Measurements from ENCODE around the gene EIF4E2. TPM values are rescaled to one million over a fixed set of nuclear protein-coding genes. Genes with fewer than 3 reads are reported as not detected.
A peak's percentile ranks its signal among the peaks of the same experiment; 100 is the strongest.

Gene EIF4E2
- total and polyA plus RNA-seq, 2 donors (not counting 3 experiments of a cell fraction or from before 2014, with no cell fraction given) = 50.0 to 96.5 TPM

- TF ChIP-seq GATA2 (IDR thresholded peaks at IDR 0.05; ENCODE audit: insufficient read depth, insufficient read length, low read depth, low read length) (no peak), EZH2 (IDR thresholded peaks at IDR 0.05; ENCODE audit: borderline replicate concordance, low read depth, low read length, severe bottlenecking) (no peak)
- TF ChIP-seq, protein P1, sequence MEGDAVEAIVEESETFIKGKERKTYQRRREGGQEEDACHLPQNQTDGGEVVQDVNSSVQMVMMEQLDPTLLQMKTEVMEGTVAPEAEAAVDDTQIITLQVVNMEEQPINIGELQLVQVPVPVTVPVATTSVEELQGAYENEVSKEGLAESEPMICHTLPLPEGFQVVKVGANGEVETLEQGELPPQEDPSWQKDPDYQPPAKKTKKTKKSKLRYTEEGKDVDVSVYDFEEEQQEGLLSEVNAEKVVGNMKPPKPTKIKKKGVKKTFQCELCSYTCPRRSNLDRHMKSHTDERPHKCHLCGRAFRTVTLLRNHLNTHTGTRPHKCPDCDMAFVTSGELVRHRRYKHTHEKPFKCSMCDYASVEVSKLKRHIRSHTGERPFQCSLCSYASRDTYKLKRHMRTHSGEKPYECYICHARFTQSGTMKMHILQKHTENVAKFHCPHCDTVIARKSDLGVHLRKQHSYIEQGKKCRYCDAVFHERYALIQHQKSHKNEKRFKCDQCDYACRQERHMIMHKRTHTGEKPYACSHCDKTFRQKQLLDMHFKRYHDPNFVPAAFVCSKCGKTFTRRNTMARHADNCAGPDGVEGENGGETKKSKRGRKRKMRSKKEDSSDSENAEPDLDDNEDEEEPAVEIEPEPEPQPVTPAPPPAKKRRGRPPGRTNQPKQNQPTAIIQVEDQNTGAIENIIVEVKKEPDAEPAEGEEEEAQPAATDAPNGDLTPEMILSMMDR (IDR thresholded peaks at IDR 0.05; ENCODE audit: extremely low read depth in 1 of 2, insufficient read depth in 1 of 2, low read depth in 1 of 2, low read length in 2 of 2) = peak; percentile 25 to 57
- no peaks in the 10 kb centered on the region for H3K27me3 ChIP-seq (ENCODE audit: control insufficient read depth in 2 of 2, insufficient read depth in 2 of 2, low read length in 2 of 2)
- no TSS peak for BruUV-seq (replicated peaks)
- no peak overlapping the region for H3K9ac ChIP-seq (replicated peaks; ENCODE audit: extremely low read depth, insufficient read depth, low read length)
- intact Hi-C loops (cut with micrococcal nuclease) = no loop called here
- H3K4me1 ChIP-seq (ENCODE audit: control insufficient read depth, extremely low read depth, insufficient read depth, low read length) = no peaks in the 10 kb centered on the region
- ChIA-PET CTCF (no interaction called here), POLR2A (interaction anchor here (0.7 kb wide), 1 partner anchor 34 kb away, joined by 3 read pairs; no protein-coding TSS in a partner anchor)
- H3K36me3 ChIP-seq (ENCODE audit: control insufficient read depth in 2 of 2, extremely low read depth in 1 of 2, insufficient read depth in 2 of 2, low read length in 2 of 2) = no peaks in the 10 kb centered on the region
- H3K9me3 ChIP-seq (replicated peaks; ENCODE audit: control insufficient read depth, insufficient read depth, low read length) = no peaks in the 10 kb centered on the region
- dilution Hi-C loops (cut with MboI; ENCODE audit: extremely low pct_ligation_motif_present, low sequenced_read_pairs) = no loop called here
- no peak overlapping the region for H2AFZ ChIP-seq (ENCODE audit: low read depth, low read length)
- DNase-seq (ENCODE audit: low read depth, low spot score) (no peak), FAIRE-seq (no peak)
- H3K27ac ChIP-seq (ENCODE audit: insufficient read depth, low read depth, low read length) = no peak overlapping the region
- H3K79me2 ChIP-seq (ENCODE audit: control insufficient read depth, insufficient read depth, low read length) = no peaks in the 10 kb centered on the region
- no peak overlapping the region for H3K4me2 ChIP-seq (ENCODE audit: insufficient read depth, low read length)
- no peak overlapping the region for H3K4me3 ChIP-seq (replicated peaks in 1 of 3; ENCODE audit: insufficient read depth in 1 of 3, low read depth in 1 of 3, low read length in 3 of 3)
- no peaks in the 10 kb centered on the region for H4K20me1 ChIP-seq (replicated peaks; ENCODE audit: control insufficient read depth, extremely low read depth, insufficient read depth, low read length)
- no peaks in the 10 kb centered on the region for H3K9me1 ChIP-seq (replicated peaks; ENCODE audit: control insufficient read depth, extremely low read depth, insufficient read depth, low read length)
These were observed 13.4 kb upstream of the EIF4E2 start for GRCh38 chr2:232537079-232537478.

DNA sequence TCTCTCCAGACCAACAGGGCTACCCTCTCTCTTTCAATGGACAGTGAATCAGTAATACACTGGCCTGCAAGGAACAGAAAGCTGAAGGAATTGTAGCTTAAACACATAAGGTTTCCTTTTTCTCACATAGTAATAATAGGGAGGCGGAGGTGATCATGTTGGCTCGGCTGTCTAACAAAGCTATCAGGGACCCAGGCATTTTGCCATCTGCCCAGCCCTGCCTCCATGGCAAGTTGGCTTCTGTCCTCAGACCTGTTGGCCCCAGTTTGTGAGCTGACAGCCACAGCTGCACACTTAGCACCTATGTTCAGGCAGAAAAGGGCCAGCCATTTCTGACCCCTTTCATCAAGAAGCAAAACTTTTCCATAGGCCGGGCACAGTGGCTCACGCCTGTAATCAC lies 13.0 kb upstream of the EIF4E2 start:
- no peak overlapping the region for H2AFZ ChIP-seq (ENCODE audit: low read depth, low read length)
- ChIA-PET CTCF (interaction anchor here (0.7 kb wide), 1 partner anchor 13 kb away, joined by 5 read pairs; the partner anchor contains the start of genes EIF4E2 and TIGD1), POLR2A (interaction anchor here (0.7 kb wide), 1 partner anchor 34 kb away, joined by 3 read pairs; no protein-coding TSS in a partner anchor)
- H3K4me1 ChIP-seq (ENCODE audit: control insufficient read depth, extremely low read depth, insufficient read depth, low read length) = no peaks in the 10 kb centered on the region
- no peaks in the 10 kb centered on the region for H3K79me2 ChIP-seq (ENCODE audit: control insufficient read depth, insufficient read depth, low read length)
- no TSS peak for BruUV-seq (replicated peaks)
- no peak overlapping the region for H3K9ac ChIP-seq (replicated peaks; ENCODE audit: extremely low read depth, insufficient read depth, low read length)
- FAIRE-seq (no peak), DNase-seq (ENCODE audit: low read depth, low spot score) (no peak)
- dilution Hi-C loops (cut with MboI; ENCODE audit: extremely low pct_ligation_motif_present, low sequenced_read_pairs) (no loop called here), intact Hi-C loops (cut with micrococcal nuclease) (no loop called here)
- no peaks in the 10 kb centered on the region for H3K9me3 ChIP-seq (replicated peaks; ENCODE audit: control insufficient read depth, insufficient read depth, low read length)
- no peaks in the 10 kb centered on the region for H3K36me3 ChIP-seq (ENCODE audit: control insufficient read depth in 2 of 2, extremely low read depth in 1 of 2, insufficient read depth in 2 of 2, low read length in 2 of 2)
- no peak overlapping the region for H3K4me3 ChIP-seq (replicated peaks in 1 of 3; ENCODE audit: insufficient read depth in 1 of 3, low read depth in 1 of 3, low read length in 3 of 3)
- H3K27me3 ChIP-seq (ENCODE audit: control insufficient read depth in 2 of 2, insufficient read depth in 2 of 2, low read length in 2 of 2) = no peaks in the 10 kb centered on the region
- no peak overlapping the region for H3K27ac ChIP-seq (ENCODE audit: insufficient read depth, low read depth, low read length)
- no peaks in the 10 kb centered on the region for H3K9me1 ChIP-seq (replicated peaks; ENCODE audit: control insufficient read depth, extremely low read depth, insufficient read depth, low read length)
- H3K4me2 ChIP-seq (ENCODE audit: insufficient read depth, low read length) = no peak overlapping the region
- TF ChIP-seq MYC (IDR thresholded peaks at IDR 0.05; ENCODE audit: low read depth, low read length) = no peak
- TF ChIP-seq, protein P1 (IDR thresholded peaks at IDR 0.05; ENCODE audit: extremely low read depth in 1 of 2, insufficient read depth in 1 of 2, low read depth in 1 of 2, low read length in 2 of 2) = no peak
- TF ChIP-seq JUN (IDR thresholded peaks at IDR 0.05; ENCODE audit: borderline replicate concordance, insufficient read depth, insufficient read length, low read depth) = no peak
- no peak for TF ChIP-seq POLR2A (IDR thresholded peaks at IDR 0.05; ENCODE audit: low read depth, low read length)
- TF ChIP-seq FOS (IDR thresholded peaks at IDR 0.05; ENCODE audit: borderline replicate concordance, insufficient read depth, low read length) = no peak
- no peak for TF ChIP-seq EZH2 (IDR thresholded peaks at IDR 0.05; ENCODE audit: borderline replicate concordance, low read depth, low read length, severe bottlenecking)
- no peak for TF ChIP-seq GATA2 (IDR thresholded peaks at IDR 0.05; ENCODE audit: insufficient read depth, insufficient read length, low read depth, low read length)
- no peak for TF ChIP-seq POLR2AphosphoS5 (IDR thresholded peaks at IDR 0.05; ENCODE audit: insufficient read depth, low read depth, low read length)
- no peak for TF ChIP-seq MAX (IDR thresholded peaks at IDR 0.05; ENCODE audit: insufficient read depth, insufficient read length)
- H4K20me1 ChIP-seq (replicated peaks; ENCODE audit: control insufficient read depth, extremely low read depth, insufficient read depth, low read length) = no peaks in the 10 kb centered on the region

Data from endothelial cell of umbilical vein (primary cell).